HL-60 (cell line): ENCODE results near the gene ALS2CL.

ENCODE experiments used
- DNase-seq, 2 experiments: peaks; one replicate each; pipeline ENCODE4 v3.0.0-alpha.2; 2010 to 2020; ENCODE audit warnings: low read depth in 1 of 2, low spot score in 1 of 2
- H3K27ac ChIP-seq: fragments of 250-450 bp; sonication (Bioruptor Pico); replicated peaks from 2 replicates; pipeline ENCODE4 v1.5.1; 2020; ENCODE audit warnings: mild to moderate bottlenecking, moderate library complexity
- H3K27me3 ChIP-seq: fragments of 250-450 bp; sonication (Bioruptor Pico); 2 replicates; pipeline ENCODE4 v1.5.1; 2021; ENCODE audit warnings: mild to moderate bottlenecking, moderate library complexity; ENCODE audit not compliant: insufficient read depth, poor library complexity, severe bottlenecking
- H3K4me3 ChIP-seq: replicated peaks from 2 replicates; pipeline ENCODE4 v1.5.1; 2011; ENCODE audit warnings: mild to moderate bottlenecking, control low read depth, low read length; ENCODE audit not compliant: insufficient read depth
- GABPA ChIP-seq: IDR thresholded peaks from 2 replicates; pipeline ENCODE4 v1.6.1; 2012; ENCODE audit warnings: low read depth
- POLR2AphosphoS5 ChIP-seq: IDR thresholded peaks from 2 replicates; pipeline ENCODE4 v1.6.1; 2012; ENCODE audit warnings: low read depth
- SPI1 ChIP-seq: IDR thresholded peaks from 2 replicates; pipeline ENCODE4 v1.6.1; 2012; ENCODE audit warnings: low read depth, mild to moderate bottlenecking, borderline replicate concordance
- TF ChIP-seq, protein P1 (sequence below): IDR thresholded peaks from one replicate; pipeline ENCODE4 v1.5.1; 2011; ENCODE audit warnings: low read length, control low read depth, inconsistent platforms; ENCODE audit not compliant: insufficient read depth
- TF ChIP-seq, protein P2 (sequence below): IDR thresholded peaks from 2 replicates; pipeline ENCODE4 v1.6.1; 2012; ENCODE audit warnings: low read depth; ENCODE audit not compliant: insufficient replicate concordance

Gene ALS2CL

DNA sequence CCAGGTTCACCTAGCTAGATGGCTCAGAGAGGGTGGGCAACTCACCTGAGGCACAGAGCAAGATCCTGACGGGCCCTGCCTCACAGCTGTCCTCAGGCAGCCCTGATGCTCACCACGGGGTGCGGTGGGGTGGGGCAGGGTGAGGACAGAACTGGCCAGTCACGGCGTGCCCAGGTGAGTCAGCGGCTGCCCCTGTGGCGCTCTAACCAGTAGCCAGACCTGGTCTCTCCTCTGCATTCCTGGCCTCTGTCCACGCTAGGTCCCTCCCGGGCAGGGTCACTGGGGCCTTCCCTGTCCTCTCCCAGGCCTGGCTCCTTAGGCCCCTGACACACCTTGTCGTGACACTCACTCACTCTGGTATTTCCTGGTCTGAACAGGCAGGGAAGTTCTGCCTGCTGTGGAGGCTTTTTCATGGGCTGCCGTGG, 901 bp downstream of the ALS2CL start:
- no peak overlapping the region for H3K27ac ChIP-seq
- no peak overlapping the region for H3K4me3 ChIP-seq
- DNase-seq, result no peak
- no peak for TF ChIP-seq SPI1
- no peak for TF ChIP-seq GABPA
- TF ChIP-seq, protein P1, sequence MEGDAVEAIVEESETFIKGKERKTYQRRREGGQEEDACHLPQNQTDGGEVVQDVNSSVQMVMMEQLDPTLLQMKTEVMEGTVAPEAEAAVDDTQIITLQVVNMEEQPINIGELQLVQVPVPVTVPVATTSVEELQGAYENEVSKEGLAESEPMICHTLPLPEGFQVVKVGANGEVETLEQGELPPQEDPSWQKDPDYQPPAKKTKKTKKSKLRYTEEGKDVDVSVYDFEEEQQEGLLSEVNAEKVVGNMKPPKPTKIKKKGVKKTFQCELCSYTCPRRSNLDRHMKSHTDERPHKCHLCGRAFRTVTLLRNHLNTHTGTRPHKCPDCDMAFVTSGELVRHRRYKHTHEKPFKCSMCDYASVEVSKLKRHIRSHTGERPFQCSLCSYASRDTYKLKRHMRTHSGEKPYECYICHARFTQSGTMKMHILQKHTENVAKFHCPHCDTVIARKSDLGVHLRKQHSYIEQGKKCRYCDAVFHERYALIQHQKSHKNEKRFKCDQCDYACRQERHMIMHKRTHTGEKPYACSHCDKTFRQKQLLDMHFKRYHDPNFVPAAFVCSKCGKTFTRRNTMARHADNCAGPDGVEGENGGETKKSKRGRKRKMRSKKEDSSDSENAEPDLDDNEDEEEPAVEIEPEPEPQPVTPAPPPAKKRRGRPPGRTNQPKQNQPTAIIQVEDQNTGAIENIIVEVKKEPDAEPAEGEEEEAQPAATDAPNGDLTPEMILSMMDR, result no peak
- TF ChIP-seq, protein P2, sequence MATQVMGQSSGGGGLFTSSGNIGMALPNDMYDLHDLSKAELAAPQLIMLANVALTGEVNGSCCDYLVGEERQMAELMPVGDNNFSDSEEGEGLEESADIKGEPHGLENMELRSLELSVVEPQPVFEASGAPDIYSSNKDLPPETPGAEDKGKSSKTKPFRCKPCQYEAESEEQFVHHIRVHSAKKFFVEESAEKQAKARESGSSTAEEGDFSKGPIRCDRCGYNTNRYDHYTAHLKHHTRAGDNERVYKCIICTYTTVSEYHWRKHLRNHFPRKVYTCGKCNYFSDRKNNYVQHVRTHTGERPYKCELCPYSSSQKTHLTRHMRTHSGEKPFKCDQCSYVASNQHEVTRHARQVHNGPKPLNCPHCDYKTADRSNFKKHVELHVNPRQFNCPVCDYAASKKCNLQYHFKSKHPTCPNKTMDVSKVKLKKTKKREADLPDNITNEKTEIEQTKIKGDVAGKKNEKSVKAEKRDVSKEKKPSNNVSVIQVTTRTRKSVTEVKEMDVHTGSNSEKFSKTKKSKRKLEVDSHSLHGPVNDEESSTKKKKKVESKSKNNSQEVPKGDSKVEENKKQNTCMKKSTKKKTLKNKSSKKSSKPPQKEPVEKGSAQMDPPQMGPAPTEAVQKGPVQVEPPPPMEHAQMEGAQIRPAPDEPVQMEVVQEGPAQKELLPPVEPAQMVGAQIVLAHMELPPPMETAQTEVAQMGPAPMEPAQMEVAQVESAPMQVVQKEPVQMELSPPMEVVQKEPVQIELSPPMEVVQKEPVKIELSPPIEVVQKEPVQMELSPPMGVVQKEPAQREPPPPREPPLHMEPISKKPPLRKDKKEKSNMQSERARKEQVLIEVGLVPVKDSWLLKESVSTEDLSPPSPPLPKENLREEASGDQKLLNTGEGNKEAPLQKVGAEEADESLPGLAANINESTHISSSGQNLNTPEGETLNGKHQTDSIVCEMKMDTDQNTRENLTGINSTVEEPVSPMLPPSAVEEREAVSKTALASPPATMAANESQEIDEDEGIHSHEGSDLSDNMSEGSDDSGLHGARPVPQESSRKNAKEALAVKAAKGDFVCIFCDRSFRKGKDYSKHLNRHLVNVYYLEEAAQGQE, result no peak
- TF ChIP-seq POLR2AphosphoS5, result no peak
- peaks cover 3% of the 10 kb centered on the region for H3K27me3 ChIP-seq

DNA sequence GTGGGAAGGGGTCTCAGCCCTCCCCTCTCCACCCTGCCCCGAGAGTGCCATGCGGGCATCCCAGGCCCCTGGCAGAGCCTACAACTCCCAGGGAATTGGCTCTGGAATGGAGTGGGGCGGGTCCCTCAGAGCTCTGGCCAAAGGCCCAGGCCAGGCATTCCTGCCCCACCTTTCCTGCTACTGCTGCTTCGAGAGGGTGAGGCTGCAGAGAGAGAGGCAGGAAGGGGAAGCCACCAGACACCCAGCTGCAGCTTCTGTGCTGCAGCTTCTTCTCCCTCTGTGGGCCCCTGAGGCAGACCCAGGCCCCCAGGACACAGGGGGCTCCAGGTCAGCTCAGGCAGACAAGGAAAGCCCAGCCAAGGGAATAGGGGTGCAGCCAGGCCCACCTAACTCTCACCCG, 2.7 kb downstream of the ALS2CL start:
- H3K4me3 ChIP-seq, result no peak overlapping the region
- no peak for DNase-seq
- TF ChIP-seq, protein P1, result no peak
- no peak for TF ChIP-seq SPI1
- H3K27me3 ChIP-seq, result peaks cover 3% of the 10 kb centered on the region
- H3K27ac ChIP-seq, result no peak overlapping the region

DNA sequence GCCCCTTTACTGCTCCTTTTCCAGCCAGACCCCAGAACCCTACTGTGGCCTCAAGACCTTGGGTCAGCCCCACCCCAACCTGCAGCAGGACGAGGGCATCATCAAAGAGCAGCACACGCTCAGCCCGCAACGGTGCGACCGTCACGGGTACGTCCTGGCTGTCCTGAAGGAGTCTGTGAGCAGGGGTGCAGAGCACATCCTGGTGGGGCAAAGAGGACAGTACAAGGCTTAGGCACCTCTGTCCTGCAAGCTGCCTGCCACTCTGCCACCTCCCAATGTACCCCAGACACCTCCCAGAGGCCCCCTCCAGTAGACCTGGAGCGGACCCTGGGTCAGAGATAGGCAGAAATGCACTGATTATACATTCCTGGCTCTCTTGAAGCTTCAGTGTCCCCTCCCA, 8.0 kb downstream of the ALS2CL start:
- no peak overlapping the region for H3K27ac ChIP-seq
- TF ChIP-seq GABPA, result no peak
- TF ChIP-seq POLR2AphosphoS5, result no peak
- TF ChIP-seq, protein P2, result no peak
- no peak for TF ChIP-seq SPI1
- TF ChIP-seq, protein P1, result no peak

DNA sequence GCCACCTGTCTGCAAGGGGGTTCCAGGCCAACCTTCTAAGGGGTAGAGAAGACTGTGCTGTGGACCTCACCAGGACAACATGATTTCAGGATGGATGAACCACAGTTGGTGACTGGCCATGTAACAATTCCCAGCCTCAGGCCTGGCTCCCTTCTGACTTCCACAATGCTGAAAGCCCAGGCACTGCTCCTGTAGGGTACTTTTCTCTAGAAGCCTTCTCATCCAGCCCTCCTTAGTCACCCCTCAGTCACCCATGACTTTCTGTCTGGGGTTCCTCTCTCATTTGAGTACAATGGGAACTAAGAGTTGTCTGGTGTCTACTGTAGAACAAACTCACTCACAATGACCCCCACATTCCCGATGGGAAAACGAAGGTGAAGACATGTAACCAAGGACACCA, 8.6 kb downstream of the ALS2CL start:
- Histone ChIP-seq H3K27ac (no peak overlapping the region), H3K4me3 (no peak overlapping the region), H3K27me3 (no peaks in the 10 kb centered on the region)
- DNase-seq, result no peak
- TF ChIP-seq, protein P1, result no peak

More for the DNA sequence above, 8.0 kb downstream of the ALS2CL start:
- H3K27me3 ChIP-seq, result no peaks in the 10 kb centered on the region
- no peak for DNase-seq
- H3K4me3 ChIP-seq, result no peak overlapping the region
